GM21381 (cell line): ENCODE data around the gene GAB1.
"Not testable (repeated sequence)": the region's sequence is repeated elsewhere in the genome, so short reads cannot be mapped to it uniquely, and the experiment has no call there.

Source experiments
- ATAC-seq: cut with Tn5 transposase; IDR thresholded peaks from one replicate; pipeline ENCODE4 v1.9.1; 2021; ENCODE audit warnings: mild to moderate bottlenecking, moderate library complexity; ENCODE audit not compliant: unreplicated experiment

Gene GAB1

DNA sequence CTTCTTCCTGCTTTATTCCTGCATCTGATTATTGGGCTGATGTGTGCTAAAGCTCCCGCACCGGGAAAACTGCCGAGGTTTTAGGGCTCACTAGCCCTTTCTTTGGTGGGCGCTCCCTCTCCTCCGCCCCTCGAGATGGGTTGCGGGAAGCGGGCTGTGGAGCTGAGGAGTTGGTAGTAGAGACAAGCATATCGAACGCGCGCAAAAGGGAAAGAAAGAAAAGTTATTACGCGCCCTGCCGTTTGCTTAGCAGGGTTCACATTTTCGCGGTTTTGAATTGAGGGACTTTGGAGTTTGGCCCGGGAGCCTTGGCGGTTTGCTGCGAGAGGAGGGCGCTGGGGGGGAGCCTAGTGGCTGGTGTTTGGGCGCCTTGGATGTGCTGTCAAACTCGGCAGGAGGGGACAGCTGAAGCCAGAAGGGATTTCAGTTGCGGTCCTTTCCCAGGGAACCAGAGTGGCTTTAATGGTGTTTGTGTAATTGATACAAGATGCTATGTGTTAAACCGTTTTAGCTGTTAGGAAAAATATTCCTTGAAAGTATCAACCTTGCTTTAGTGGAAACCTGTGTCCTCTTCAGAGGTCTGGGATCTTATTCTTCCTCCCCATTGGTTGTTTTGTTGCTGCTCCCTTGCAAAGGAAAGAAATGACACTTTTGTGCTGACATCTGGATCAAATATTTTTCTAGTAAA, 1.1 kb downstream of the GAB1 start:
- ATAC-seq: no peak

DNA sequence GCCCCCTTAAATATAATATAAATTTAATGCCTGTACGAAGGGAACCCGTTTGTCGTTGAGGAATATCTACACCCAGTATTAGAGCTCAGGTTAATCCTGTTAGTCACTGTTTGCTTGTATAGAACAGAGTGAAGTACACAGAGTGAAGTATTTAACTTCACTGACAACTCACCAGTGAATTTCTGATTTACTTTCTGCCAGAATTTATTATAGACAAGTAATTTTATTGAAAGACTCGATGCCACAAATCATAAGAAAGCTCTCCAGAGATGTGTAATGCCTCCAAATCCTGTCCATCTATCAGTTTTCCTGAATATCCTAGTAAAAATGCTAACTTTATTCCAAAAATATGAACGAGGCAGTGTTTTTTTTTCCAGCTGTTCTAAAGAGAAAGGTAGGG, 1.6 kb downstream of the GAB1 start:
- ATAC-seq: no peak

DNA sequence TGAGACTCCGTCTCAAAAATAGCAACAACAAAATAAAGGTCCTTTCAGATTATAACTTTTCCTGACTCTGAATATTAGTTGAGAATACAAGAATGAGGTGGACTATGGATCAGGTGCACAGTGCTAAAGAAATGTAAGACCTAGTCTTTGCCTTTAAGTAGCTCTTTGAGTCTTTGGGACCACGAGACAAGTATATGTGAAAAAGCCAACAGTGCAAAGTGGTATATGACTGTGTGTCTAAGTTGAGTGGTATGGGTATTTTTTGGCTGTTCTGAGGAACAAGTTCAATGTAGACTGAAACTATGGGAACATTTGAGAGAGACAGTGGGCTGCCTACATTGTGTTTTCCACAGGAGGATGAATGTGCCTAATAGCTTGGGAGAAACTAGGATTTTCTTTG, 2.8 kb downstream of the GAB1 start:
- no peak for ATAC-seq

DNA sequence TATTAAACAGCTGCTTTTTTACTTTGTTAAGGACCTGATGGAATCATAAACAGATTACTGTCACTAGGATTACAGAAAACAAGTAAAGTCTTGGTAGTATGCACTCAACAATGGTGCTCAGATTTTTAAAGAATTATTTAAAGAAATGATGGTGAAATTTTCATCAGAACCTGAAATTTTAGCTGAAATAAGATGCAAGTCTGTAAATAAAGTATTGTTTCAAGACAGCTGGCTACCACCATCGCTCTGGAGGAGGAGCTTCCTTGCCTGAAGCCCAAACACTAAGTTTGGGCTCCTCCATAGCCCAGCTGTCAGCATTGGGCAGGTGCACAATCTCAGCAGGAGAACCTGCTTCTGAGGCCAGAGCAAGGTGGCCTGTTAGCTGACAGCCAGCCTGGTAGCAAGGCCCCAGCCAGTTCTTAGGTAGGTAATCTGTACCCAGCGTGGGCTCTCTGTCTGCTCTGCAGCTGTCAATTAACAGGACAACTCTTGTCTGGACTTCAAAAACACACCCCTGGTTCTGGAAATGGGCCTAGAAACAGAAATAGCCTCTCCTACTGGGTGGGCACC, 4.6 kb downstream of the GAB1 start:
- ATAC-seq: no peak

DNA sequence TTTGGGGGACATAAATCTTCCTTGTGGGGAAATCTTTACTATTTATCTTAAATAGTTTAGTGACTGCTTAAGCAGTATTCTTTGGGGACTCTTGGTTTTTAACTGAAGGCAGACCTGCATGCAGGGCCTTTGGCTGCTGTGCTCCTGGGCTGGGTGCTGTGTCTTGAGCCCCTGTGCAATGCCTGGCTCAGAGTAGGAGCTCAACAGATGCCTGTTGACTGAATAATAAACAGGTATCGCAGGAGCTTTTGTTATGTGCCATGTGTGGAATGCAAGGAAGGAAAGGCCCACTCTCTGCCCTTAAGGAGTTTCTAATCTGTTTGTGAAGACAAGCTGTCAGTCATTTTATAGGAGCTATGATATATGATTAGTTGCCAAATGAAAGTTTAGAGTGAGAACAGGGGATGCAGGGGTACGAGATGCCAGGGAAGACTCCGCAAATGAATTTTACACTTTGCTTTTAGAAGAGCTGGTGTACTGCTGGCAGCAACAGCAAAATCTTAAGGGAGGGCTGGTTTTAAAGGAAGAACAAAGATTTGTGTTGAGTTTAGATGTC, 6.7 kb downstream of the GAB1 start:
- no peak for ATAC-seq

DNA sequence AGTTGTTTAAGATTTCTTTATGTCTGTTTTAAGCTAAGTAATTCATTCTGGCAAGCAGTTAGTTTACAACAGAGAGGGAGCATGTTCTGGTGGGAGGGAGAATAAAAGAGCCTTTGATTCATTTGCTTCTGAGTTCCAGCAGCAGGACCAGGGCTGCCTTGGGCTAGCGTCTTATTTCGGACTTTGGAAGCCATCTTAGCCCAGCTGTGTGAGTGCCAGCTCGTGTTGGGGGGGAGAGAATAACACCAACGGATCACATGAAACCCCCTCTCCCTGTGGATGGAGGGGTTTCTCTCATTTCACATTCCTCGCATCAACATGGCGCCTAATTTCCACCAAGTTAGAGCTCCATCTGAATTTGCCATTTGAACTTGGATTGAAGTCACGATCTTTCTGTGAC, 7.4 kb downstream of the GAB1 start:
- no peak for ATAC-seq

DNA sequence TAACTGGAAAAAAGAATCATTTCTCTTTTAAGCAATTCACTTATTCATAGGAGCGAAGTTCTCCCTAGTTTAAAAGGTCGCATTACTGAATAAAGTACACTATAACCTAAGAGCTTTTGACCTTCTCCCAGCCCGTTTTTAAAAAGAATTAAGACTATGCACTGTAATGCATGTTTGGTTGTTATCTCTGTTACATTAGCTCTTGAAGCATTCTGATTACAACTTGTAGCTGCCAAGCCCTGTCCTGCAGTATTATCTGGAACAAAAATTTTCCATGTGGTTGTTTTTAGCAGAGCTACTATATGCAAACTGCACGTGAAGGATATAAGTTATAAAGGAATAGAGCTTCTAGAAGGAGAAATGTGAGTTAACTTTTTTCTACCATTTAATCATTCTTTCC, 8.1 kb downstream of the GAB1 start:
- ATAC-seq: no peak

DNA sequence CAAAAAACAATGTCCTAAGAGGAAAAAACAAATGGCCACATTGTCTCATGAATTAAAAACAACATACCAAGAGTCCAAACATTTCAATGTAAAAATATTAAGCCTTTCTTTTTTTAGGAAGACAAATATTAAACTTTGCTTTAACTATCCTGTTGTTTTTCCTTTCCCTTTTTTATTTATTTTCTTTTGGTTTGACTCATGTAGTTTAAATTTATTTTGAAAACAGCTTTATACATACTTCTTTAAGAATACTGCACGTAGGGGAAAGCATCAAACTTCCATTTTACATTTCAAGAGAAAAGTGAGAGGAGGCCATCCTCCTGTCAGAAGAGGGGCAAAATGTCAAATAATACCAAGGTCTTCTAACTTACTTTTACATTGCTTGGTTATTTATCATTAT, 8.7 kb downstream of the GAB1 start:
- no peak for ATAC-seq

DNA sequence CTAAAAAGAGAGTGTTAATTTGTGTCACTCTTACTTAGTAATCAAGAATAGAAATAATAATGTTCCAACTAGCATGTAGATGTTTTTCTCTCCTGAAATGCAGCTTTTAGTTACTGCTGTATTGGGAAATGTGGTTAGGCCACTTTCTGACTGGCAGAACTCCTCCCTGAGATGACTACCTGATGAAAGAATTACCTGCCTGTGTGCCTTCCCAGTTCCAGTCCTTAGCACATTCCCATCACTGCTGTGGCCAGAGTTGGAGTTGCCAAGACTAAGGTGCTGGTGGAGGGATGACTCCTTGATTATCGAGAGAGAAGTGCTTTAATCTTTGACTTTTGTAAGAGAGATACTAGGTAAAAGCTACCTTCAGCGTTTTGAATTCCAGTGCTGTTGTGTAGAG, 9.5 kb downstream of the GAB1 start:
- ATAC-seq: no peak

DNA sequence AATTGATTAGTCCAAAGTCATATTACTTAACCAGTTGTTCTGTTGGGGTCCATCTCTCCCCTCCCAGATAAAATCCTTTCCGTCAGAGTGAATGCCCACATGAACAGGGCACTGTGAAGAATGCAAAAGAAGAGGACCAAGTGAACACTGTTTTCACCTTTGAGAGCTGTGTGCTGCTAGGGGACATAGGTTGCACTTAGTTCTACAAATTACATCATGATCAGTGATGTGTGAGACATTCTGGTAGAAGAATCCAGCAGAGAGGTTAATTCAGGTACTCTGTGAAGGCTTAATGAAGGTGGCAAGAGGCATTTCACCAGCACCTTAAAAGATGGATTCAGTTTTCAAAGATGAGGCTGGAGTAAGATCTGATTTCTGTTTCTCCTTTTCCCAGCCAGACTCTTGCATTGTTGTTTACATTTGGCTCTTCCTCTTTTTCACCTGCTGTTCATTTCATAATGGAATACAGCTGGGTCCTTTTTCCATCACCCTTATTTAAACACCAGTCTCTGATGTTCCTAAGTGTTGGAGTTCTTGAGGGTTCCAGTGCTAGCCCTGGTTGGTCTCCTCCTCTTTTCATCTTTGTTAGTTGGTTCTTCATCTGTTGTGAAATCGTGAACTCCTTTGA, 10.9 kb downstream of the GAB1 start:
- no peak for ATAC-seq

DNA sequence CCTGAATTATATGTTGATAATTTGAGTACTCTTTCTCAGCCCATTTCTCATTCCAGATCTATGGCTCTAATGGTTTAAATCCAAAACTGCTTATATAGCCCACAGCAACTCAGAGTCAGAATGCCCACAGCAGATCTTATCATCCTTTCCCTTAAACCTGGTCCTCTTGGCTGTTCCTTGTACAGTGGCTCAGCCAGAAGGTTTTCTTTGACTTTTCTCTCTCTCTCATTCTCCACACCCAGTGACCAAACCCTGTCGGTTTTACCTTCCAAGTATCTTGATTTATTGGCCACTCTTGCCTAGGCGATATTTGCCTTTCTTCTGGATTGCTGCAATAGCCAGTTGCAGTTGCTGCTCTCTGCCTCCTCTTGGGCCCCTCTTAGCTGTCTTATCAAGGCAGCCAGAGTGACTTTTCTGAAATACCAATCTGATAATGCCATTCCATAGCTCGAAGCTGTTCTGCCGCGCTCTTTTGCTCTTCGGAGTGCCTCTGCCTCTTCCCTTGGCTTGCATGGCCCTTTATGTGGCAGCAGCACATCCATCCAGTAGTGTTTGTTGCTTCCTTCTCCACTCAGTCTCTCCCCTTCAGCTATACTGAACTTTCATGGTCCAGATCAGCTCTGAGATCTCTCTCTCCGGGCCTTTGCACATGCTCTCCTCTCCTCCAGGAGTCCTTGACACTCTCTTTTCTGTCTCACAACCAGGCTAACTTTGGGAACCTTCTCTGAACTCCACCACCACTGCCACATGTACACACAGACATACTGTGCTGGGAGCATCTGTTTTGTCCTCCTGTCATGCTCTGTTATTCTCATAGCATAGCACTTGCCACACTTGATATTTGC, 11.8 kb downstream of the GAB1 start:
- ATAC-seq: no peak

DNA sequence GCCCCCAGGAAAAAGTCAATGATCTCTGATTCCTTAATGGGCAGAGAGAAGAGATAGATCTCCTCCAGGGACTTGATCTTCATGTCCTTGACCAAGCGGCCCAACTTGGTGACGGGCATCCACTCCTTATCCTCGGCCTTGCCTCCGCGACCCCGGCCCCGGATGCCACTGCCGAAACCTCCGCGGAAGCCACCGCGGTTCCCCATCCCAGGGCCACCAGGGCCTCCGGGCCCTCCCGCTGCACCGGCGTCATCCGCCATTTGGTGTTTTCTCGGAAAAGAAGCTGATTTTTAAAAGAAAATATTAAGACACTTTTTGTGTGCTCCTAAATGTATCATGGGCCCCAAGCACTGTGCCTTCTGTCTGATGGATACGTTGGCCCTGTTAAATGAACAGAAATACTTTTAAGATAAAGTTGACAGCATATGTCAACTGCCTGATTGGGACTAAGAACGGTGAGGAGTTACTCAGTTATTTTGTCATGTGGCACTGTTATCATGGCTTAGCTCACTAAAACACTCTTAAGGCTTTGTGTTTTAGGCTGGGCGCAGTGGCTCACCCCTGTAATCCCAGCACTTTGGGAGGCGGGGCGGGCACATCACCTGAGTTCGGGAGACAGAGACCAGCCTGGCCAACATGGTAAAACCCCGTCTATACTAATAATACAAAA, 13.3 kb downstream of the GAB1 start:
- ATAC-seq: not testable (repeated sequence)

DNA sequence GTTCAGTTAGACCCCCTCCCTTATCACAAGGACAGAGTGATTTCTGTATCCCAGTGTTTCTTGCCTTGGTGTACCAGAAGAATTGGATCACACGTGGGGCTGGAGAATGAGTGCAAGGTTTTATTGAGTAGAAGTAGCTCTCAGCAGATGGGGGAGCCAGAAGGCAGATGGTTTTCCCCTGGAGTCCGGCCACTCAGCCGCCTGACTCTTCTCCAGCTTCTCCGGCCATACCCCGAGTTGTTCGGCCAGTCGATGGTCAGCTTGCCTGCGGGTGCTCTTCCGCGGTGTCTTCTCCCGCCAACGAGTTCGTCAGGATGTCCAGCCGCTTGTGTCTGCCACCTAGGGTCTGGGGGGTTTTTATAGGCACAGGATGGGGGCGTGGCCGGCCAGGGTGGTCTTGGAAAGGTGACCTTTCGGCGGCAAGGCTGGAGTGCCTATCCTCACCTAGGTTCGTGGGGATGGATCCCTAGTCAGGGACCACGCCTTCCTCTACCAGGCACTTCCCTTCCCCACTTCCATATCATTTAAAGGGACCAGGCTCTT, 14.5 kb downstream of the GAB1 start:
- ATAC-seq: no peak

DNA sequence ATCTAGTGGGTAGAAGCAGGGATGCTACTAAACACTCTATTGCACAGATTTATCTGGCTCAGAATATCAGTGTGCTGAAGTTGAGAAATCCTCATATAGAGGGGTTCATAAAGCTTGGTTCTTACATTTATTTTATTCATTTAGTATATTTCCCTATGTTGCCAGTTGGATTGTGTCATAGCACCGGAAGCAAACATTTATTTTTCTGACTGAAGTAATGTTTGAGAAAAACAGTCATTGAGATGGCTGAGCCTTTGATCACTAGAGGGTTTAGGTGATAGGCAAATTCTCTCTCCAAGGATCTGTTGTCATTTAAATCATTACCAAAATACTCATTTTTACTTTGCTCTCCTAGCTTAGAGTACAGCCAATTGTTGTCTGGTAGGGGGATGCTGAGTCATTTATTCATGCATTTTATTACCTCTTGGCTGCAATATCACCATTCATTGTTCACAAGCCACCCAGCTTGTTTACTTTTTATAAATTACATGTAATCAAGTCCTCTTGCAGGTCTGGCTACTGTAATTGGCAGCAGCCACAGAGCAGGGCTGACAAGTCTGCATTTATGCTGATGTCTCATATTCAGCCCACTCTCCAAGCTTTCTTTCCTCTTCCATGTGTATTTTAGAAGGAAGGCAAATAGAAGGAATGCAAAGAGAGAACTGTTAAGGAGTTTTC, 15.2 kb downstream of the GAB1 start:
- no peak for ATAC-seq

DNA sequence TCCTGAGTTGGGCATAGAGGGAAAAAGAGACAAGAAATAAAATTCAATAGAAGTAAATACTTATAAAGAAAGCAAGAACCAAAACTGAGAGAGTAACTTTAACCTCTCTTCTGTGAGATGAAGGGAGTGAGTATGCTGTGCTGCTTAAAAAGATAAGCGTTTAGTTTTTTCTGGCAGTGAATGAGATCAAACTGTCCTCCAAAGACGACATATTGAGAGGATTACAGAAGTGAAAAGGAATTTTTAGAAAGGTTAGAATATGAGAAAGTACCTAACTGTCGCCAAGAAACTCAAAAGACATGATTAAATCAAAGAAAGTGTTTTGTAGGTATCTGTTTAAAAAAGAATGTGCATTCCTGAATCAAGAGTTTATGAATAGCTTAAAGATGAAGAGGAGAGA, 16.0 kb downstream of the GAB1 start:
- ATAC-seq: no peak

DNA sequence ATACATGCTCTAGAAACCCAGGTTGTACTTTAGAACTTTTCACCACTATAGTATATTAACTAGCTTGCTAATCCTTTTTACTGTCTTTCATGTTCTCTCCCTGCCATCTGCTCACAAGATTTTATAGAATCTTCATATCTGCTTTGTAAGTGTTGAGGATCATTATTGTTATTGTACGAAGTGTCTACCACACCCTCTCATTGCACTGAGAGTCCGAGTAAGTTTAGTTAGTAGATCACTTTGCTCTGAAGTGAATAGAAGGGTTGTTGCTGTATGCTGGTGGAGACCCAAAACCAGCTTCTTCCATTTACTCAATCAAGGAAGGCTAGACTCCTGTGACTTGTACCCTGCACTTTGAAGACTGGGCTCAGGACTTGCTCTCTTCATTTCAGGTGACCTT, 17.1 kb downstream of the GAB1 start:
- no peak for ATAC-seq

DNA sequence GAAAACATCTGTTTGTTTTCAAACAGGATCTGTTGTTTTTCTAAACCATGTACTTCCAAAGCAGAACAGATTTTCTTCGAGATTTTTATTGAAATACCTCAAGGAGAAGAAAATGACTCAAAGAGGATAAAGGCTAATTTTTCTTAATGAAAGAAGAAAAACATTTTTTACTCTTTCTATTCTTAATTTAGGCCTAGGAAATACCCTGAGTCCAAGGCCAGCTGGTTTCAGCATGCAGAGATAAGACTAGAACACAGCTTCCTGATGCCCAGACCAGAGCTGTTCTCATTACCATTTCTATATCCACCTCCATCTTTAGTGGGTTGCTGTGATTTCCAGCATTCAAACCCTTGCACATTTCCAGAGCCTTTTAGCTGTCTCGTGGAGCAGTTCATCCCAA, 18.3 kb downstream of the GAB1 start:
- no peak for ATAC-seq

DNA sequence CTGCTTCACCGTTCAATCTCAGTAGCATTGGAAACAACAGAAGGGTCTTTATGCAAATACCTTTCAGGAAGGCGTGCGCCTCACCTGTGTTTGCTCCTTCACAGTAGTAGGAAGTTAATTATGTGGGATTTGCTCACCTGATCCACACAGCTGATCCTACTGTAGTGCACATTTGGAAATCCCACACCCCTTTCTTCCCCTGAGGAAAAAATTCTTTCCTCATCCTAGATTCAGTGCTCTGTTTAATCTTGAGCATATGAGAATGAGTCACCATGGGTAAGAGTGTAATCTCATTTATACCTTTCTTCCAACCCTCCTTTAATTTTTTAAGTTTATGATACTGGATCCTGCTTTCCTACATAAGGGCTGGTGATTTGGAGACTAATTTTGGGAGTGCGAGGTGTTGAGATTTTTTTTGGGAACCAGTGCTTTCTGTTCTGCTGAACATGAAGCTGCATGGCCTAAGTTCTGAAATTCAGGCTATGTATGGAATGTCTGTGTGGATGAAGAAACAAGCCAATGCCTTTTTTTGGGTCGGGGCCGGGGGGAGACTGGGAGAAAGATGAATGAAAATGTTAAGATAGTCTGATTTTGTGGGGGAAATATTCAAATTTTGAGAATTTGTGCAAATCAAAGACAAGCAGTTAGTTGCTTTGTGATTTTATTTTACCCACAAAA, 19.0 kb downstream of the GAB1 start:
- ATAC-seq: no peak

DNA sequence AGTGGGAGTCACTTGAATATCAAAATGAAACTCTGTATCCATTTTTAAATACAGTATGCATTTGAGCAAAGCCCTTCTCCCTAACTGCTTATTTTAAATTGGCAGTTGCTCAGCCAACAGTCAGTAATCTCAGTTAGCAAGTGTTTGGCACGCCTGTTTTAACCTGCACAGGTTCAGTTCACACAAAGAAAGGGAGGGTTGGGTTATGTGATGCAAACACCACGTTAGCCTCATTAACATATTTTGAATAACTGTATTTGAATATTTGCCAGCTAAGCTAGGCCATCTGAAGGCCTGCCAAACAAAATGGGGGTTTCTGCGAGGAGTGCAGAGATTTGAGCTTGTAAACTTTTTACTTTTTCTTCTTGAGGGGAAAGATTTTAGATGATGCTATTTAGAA, 19.8 kb downstream of the GAB1 start:
- ATAC-seq: no peak
